Ascending aorta (tissue), 2 donors: ENCODE data around the gene EDA. TPM values are rescaled to one million over a fixed set of nuclear protein-coding genes. Genes with fewer than 3 reads are reported as not detected.
"Not testable (repeated sequence)": the region's sequence is repeated elsewhere in the genome, so short reads cannot be mapped to it uniquely, and the experiment has no call there.

ENCODE experiments used
- DNase-seq, 2 donors: peaks; one replicate each; pipeline ENCODE4 v3.0.0-alpha.2; 2019; ENCODE audit warnings: low spot score in 2 of 2
- H3K27ac ChIP-seq, 2 donors: fragments of 200-600 bp; sonication (generic); one replicate each; pipeline ENCODE4 v1.5.1; 2016 to 2017; ENCODE audit warnings: mild to moderate bottlenecking in 1 of 2
- H3K27me3 ChIP-seq: fragments of 200-600 bp; sonication (generic); one replicate; pipeline ENCODE4 v1.5.1; 2017
- H3K36me3 ChIP-seq, 2 donors: fragments of 200-600 bp; sonication (generic); one replicate each; pipeline ENCODE4 v1.5.1; 2016
- H3K4me1 ChIP-seq, 2 donors: fragments of 200-600 bp; sonication (generic); one replicate each; pipeline ENCODE4 v1.5.1; 2016 to 2017; ENCODE audit warnings: mild to moderate bottlenecking in 1 of 2
- H3K4me3 ChIP-seq, 2 donors: fragments of 200-600 bp; sonication (generic); one replicate each; pipeline ENCODE4 v1.5.1; 2016 to 2017; ENCODE audit warnings: mild to moderate bottlenecking in 1 of 2
- H3K9me3 ChIP-seq, 2 donors: fragments of 200-600 bp; sonication (generic); one replicate each; pipeline ENCODE4 v1.5.1; 2016
- intact Hi-C: fragments of 100-400 bp; cut with DNase I; formaldehyde crosslinking; loops from one replicate; pipeline ENCODE4 v1.15.1; 2023
- total RNA-seq: library from RNA; depleted of rRNA; stranded (reverse); fragments of >200 nt; gene quantifications from one replicate; pipeline ENCODE4 v1.1.0, GENCODE V29; 2016
- TF ChIP-seq, protein P1 (sequence below), 3 experiments: fragments of 200-600 bp in 2 of 3; fragments of 450-650 bp in 1 of 3; sonication (generic) in 2 of 3; IDR thresholded peaks; one replicate each; pipeline ENCODE4 v1.5.1; 2016 to 2019; ENCODE audit warnings: antibody characterized with exemption in 3 of 3, mild to moderate bottlenecking in 1 of 3, moderate library complexity in 1 of 3

EDA gene
- total RNA-seq, 1 donor from 2014 or later = 1.7 TPM

- DNase-seq = no peak
- H3K27ac ChIP-seq = no peak overlapping the region
- H3K36me3 ChIP-seq = no peaks in the 10 kb centered on the region
- TF ChIP-seq, protein P1, sequence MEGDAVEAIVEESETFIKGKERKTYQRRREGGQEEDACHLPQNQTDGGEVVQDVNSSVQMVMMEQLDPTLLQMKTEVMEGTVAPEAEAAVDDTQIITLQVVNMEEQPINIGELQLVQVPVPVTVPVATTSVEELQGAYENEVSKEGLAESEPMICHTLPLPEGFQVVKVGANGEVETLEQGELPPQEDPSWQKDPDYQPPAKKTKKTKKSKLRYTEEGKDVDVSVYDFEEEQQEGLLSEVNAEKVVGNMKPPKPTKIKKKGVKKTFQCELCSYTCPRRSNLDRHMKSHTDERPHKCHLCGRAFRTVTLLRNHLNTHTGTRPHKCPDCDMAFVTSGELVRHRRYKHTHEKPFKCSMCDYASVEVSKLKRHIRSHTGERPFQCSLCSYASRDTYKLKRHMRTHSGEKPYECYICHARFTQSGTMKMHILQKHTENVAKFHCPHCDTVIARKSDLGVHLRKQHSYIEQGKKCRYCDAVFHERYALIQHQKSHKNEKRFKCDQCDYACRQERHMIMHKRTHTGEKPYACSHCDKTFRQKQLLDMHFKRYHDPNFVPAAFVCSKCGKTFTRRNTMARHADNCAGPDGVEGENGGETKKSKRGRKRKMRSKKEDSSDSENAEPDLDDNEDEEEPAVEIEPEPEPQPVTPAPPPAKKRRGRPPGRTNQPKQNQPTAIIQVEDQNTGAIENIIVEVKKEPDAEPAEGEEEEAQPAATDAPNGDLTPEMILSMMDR (IDR thresholded peaks at IDR 0.05) = no peak
- no peak overlapping the region for H3K4me3 ChIP-seq
- H3K4me1 ChIP-seq = no peaks in the 10 kb centered on the region
- intact Hi-C loops = no loop called here
- H3K27me3 ChIP-seq = no peaks in the 10 kb centered on the region
- no peaks in the 10 kb centered on the region for H3K9me3 ChIP-seq
Observed at GRCh38 chrX:69995362-69996112, 379.6 kb downstream of the EDA start.

GRCh38 chrX:69996113-69996468 is 380.2 kb downstream of the EDA start:
- TF ChIP-seq, protein P1 (IDR thresholded peaks at IDR 0.05) = no peak
- H3K36me3 ChIP-seq = no peaks in the 10 kb centered on the region
- no peaks in the 10 kb centered on the region for H3K4me1 ChIP-seq
- no peak for DNase-seq
- H3K27me3 ChIP-seq = no peaks in the 10 kb centered on the region
- no peaks in the 10 kb centered on the region for H3K9me3 ChIP-seq
- H3K27ac ChIP-seq = no peak overlapping the region
- intact Hi-C loops = no loop called here
- no peak overlapping the region for H3K4me3 ChIP-seq

GRCh38 chrX:69998299-69998698 is 382.4 kb downstream of the EDA start:
- intact Hi-C loops, H3K27me3 ChIP-seq, DNase-seq, H3K9me3 ChIP-seq, H3K4me3 ChIP-seq, H3K36me3 ChIP-seq, H3K27ac ChIP-seq, H3K4me1 ChIP-seq: not testable (repeated sequence)

- DNase-seq = no peak
- H3K27ac ChIP-seq = no peak overlapping the region
- TF ChIP-seq, protein P1 (IDR thresholded peaks at IDR 0.05) = no peak
- H3K9me3 ChIP-seq = no peaks in the 10 kb centered on the region
- H3K36me3 ChIP-seq = no peaks in the 10 kb centered on the region
- H3K27me3 ChIP-seq = no peaks in the 10 kb centered on the region
- intact Hi-C loops = no loop called here
- H3K4me1 ChIP-seq = no peaks in the 10 kb centered on the region
- H3K4me3 ChIP-seq = no peak overlapping the region
Observed at GRCh38 chrX:70001269-70001668, 385.4 kb downstream of the EDA start.

DNA sequence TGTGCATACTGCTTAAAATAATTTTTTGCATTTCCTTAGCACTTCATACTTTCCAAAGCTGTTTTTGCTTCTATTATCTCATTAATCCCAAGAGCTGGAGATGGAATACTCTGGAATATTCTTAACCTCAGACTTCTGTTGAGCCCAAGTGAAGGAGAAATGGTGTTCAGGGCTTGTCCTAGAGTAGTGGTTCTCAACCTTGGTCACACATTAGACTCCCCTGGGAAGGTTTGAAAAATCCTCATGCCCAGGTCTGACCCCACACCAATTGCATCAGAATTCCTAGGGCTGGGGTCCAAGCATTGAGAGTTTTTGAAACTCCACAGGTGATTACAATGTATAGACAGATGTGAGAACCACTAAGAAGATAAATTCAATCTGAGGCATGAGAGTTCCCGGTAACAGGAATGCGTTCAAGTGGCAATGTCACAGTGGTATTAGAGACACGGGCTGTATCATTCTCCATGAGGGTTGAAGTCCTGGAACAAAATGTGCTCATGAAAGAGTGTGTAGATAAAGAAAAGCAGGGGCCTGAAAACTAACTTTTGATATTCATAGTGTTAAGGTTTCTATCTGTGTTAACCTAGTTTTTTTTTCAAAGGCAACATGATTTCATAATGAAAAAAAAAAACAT is 385.9 kb downstream of the EDA start:
- Histone ChIP-seq H3K36me3 (no peaks in the 10 kb centered on the region), H3K4me1 (no peaks in the 10 kb centered on the region), H3K27ac (no peak overlapping the region), H3K27me3 (no peaks in the 10 kb centered on the region), H3K4me3 (no peak overlapping the region), H3K9me3 (no peaks in the 10 kb centered on the region)
- intact Hi-C loops = no loop called here
- DNase-seq = no peak
- TF ChIP-seq, protein P1 (IDR thresholded peaks at IDR 0.05) = no peak

- no peak overlapping the region for H3K27ac ChIP-seq
- intact Hi-C loops = no loop called here
- no peaks in the 10 kb centered on the region for H3K9me3 ChIP-seq
- H3K27me3 ChIP-seq = no peaks in the 10 kb centered on the region
- no peaks in the 10 kb centered on the region for H3K36me3 ChIP-seq
- TF ChIP-seq, protein P1 (IDR thresholded peaks at IDR 0.05) = no peak
- no peak for DNase-seq
- no peak overlapping the region for H3K4me3 ChIP-seq
- no peaks in the 10 kb centered on the region for H3K4me1 ChIP-seq
Observed at GRCh38 chrX:70007946-70008345, 392.0 kb downstream of the EDA start.
